A549 (cell line): Measurements from ENCODE around the gene MAD1L1. TPM values are rescaled to one million over a fixed set of nuclear protein-coding genes. Genes with fewer than 3 reads are reported as not detected.

Source experiments
- ATAC-seq, 2 experiments: fragments of 200-7000 bp in 1 of 2; fragments of >200 bp in 1 of 2; cut with Nextera tagmentation in 1 of 2; cut with Tn5 transposase in 1 of 2; 3 replicates each; pipeline versions ENCODE4 v1.8.0 to v1.9.1; 2018 to 2020; ENCODE audit warnings: mild to moderate bottlenecking in 1 of 2, moderate library complexity in 1 of 2
- CTCF ChIA-PET: fragments of 300-600 bp; sonication (Branson Sonifier 250); formaldehyde crosslinking; extraction: SDS; loops from one replicate; lab custom pipeline; 2021; ENCODE audit warnings: antibody characterized with exemption, inconsistent platforms; lab: Yijun Ruan, JAX
- POLR2A ChIA-PET: fragments of 350-600 bp; formaldehyde crosslinking; extraction: SDS; loops from one replicate; lab custom pipeline; 2021; ENCODE audit warnings: antibody characterized with exemption, inconsistent platforms; lab: Yijun Ruan, JAX
- DNase-seq, 2 experiments: peaks; one replicate each; pipeline versions ENCODE4 v3.0.0 to v3.0.0-alpha.2; 2011 to 2016; ENCODE audit warnings: low read depth in 1 of 2, low spot score in 1 of 2
- FAIRE-seq: peaks from 2 replicates; lab custom pipeline; 2011; peaks lifted over from hg19 to GRCh38; lab: Jason Lieb, UNC
- H3K27ac ChIP-seq, 2 experiments: fragments of >200 bp; sonication (Bioruptor Twin); formaldehyde crosslinking; 3 replicates each; pipeline ENCODE4 v1.5.1; 2016 to 2017
- H3K4me1 ChIP-seq: fragments of >200 bp; sonication (Bioruptor Twin); formaldehyde crosslinking; 3 replicates; pipeline ENCODE4 v1.6.1; 2016
- H3K4me2 ChIP-seq: fragments of >200 bp; sonication (Bioruptor Twin); formaldehyde crosslinking; 3 replicates; pipeline ENCODE4 v1.6.1; 2016
- H3K4me3 ChIP-seq: fragments of >200 bp; sonication (Bioruptor Twin); formaldehyde crosslinking; 3 replicates; pipeline ENCODE4 v1.5.1; 2016
- H3K9me3 ChIP-seq: fragments of >200 bp; sonication (Bioruptor Twin); formaldehyde crosslinking; 3 replicates; pipeline ENCODE4 v1.6.1; 2016
- CBX2 ChIP-seq: fragments of 200-600 bp; sonication (generic); IDR thresholded peaks from 2 replicates; pipeline ENCODE4 v1.6.1; 2016; ENCODE audit warnings: low read depth, mild to moderate bottlenecking, borderline replicate concordance
- CTCF ChIP-seq: fragments of >200 bp; sonication (Bioruptor Twin); formaldehyde crosslinking; IDR thresholded peaks from 3 replicates; pipeline ENCODE4 v1.5.1; 2016
- FOSL2 ChIP-seq, 2 experiments: fragments of 450-650 bp in 1 of 2; fragments of >200 bp in 1 of 2; sonication (Bioruptor Twin) in 1 of 2; formaldehyde crosslinking; IDR thresholded peaks; 2 replicates each; pipeline versions ENCODE4 v1.5.0 to v1.6.1; 2016 to 2020; ENCODE audit warnings: mild to moderate bottlenecking in 1 of 2, moderate library complexity in 1 of 2
- HES2 ChIP-seq: fragments of >200 bp; sonication (Bioruptor Twin); formaldehyde crosslinking; IDR thresholded peaks from 2 replicates; pipeline ENCODE4 v1.6.1; 2016
- HMGXB4 ChIP-seq: fragments of 250-450 bp; sonication (Bioruptor Pico); IDR thresholded peaks from 2 replicates; pipeline ENCODE4 v1.5.0; 2021; ENCODE audit warnings: mild to moderate bottlenecking, moderate library complexity, borderline replicate concordance
- HOXB13 ChIP-seq: fragments of 250-450 bp; sonication (Bioruptor Pico); IDR thresholded peaks from 2 replicates; pipeline ENCODE4 v1.5.0; 2020; ENCODE audit warnings: low read depth, mild to moderate bottlenecking, moderate library complexity
- HOXB5 ChIP-seq: fragments of 250-450 bp; sonication (Bioruptor Pico); IDR thresholded peaks from 2 replicates; pipeline ENCODE4 v1.5.0; 2020; ENCODE audit warnings: mild to moderate bottlenecking, moderate library complexity
- JUNB ChIP-seq: fragments of >200 bp; sonication (Bioruptor Twin); formaldehyde crosslinking; IDR thresholded peaks from 2 replicates; pipeline ENCODE4 v1.6.1; 2016
- NPAS2 ChIP-seq: fragments of 250-450 bp; sonication (Bioruptor Pico); IDR thresholded peaks from 2 replicates; pipeline ENCODE4 v1.8.0; 2022; ENCODE audit warnings: mild to moderate bottlenecking, moderate library complexity, borderline replicate concordance
- RAD21 ChIP-seq, 2 experiments: fragments of >200 bp in 1 of 2; sonication (Bioruptor Twin) in 1 of 2; formaldehyde crosslinking in 1 of 2; IDR thresholded peaks in 1 of 2; conservative IDR thresholded peaks in 1 of 2; 2 replicates in 1 of 2; 3 replicates in 1 of 2; pipeline ENCODE4 v1.6.1; 2012 to 2018; ENCODE audit warnings: inconsistent platforms in 1 of 2
- TFCP2L1 ChIP-seq: fragments of 250-450 bp; sonication (Bioruptor Pico); IDR thresholded peaks from 2 replicates; pipeline ENCODE4 v1.5.0; 2021; ENCODE audit warnings: mild to moderate bottlenecking
- USF2 ChIP-seq: fragments of 450-650 bp; IDR thresholded peaks from 2 replicates; pipeline ENCODE4 v1.6.1; 2014; ENCODE audit warnings: antibody characterized with exemption
- WGBS: methylation state at CpG from one replicate; pipeline ENCODE4 v1.1.6; 2017; ENCODE audit errors: missing lambda C conversion rate; 5-methylcytosine and 5-hydroxymethylcytosine counted together
- polyA plus RNA-seq, 4 experiments: library from polyadenylated mRNA; depleted of rRNA in 3 of 4; stranded (reverse); fragments of >200 nt; fragmentation: RNase III in 1 of 4; extraction: RNeasy Plus Mini Kit Qiagen cat#74134 plus additional on column Dnase treatment in 1 of 4; gene quantifications; 2 replicates in 3 of 4; 3 replicates in 1 of 4; pipeline ENCODE4 v1.2.3, GENCODE V29; 2011 to 2017
- TF ChIP-seq, protein P1 (sequence below): fragments of 150-350 bp; IDR thresholded peaks from 2 replicates; pipeline ENCODE4 v1.6.1; 2014; ENCODE audit warnings: low read depth, mild to moderate bottlenecking, low read length
- TF ChIP-seq, protein P2 (sequence below): IDR thresholded peaks from 2 replicates; pipeline ENCODE4 v1.6.1; 2012; ENCODE audit warnings: low read depth, borderline replicate concordance
- TF ChIP-seq, protein P3 (sequence below): IDR thresholded peaks from 2 replicates; pipeline ENCODE4 v1.6.1; 2012

MAD1L1 gene
- polyA plus RNA-seq, 2 of the 4 experiments (the other 2 are of a cell fraction) = 13.6 to 16.6 TPM

- no peak for TF ChIP-seq CTCF
These were observed 18.6 kb upstream of the MAD1L1 start (continued) for GRCh38 chr7:2251381-2251780.

- Histone ChIP-seq H3K4me3 (no peak overlapping the region), H3K4me1 (peaks cover 15% of the 10 kb centered on the region), H3K4me2 (no peak overlapping the region), H3K27ac (peak overlapping the region in 1 of 2 experiments; percentile 82; a peak in 3 of 6 replicates), H3K9me3 (no peaks in the 10 kb centered on the region)
- POLR2A ChIA-PET = interaction anchor here (0.7 kb wide), 1 partner anchor 11 kb away, joined by 3 read pairs; no protein-coding TSS in a partner anchor
- no peak for TF ChIP-seq CBX2
- no peak for TF ChIP-seq TFCP2L1
- TF ChIP-seq RAD21 (conservative IDR thresholded peaks at IDR 0.05 in 1 of 2, IDR thresholded peaks at IDR 0.05 in 1 of 2) = no peak
- TF ChIP-seq HES2 = no peak
- TF ChIP-seq, protein P1, sequence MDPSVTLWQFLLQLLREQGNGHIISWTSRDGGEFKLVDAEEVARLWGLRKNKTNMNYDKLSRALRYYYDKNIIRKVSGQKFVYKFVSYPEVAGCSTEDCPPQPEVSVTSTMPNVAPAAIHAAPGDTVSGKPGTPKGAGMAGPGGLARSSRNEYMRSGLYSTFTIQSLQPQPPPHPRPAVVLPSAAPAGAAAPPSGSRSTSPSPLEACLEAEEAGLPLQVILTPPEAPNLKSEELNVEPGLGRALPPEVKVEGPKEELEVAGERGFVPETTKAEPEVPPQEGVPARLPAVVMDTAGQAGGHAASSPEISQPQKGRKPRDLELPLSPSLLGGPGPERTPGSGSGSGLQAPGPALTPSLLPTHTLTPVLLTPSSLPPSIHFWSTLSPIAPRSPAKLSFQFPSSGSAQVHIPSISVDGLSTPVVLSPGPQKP = no peak
- no peak for TF ChIP-seq HOXB13
- TF ChIP-seq CTCF = no peak
- no peak for TF ChIP-seq FOSL2 (IDR thresholded peaks at IDR 0.05)
- TF ChIP-seq FOSL2 (CRISPR knock-in tag; IDR thresholded peaks at IDR 0.05) = no peak
- TF ChIP-seq JUNB = no peak
- TF ChIP-seq NPAS2 (CRISPR knock-in tag) = no peak
- TF ChIP-seq, protein P2, sequence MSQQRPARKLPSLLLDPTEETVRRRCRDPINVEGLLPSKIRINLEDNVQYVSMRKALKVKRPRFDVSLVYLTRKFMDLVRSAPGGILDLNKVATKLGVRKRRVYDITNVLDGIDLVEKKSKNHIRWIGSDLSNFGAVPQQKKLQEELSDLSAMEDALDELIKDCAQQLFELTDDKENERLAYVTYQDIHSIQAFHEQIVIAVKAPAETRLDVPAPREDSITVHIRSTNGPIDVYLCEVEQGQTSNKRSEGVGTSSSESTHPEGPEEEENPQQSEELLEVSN = no peak
- no peak for TF ChIP-seq HOXB5 (CRISPR knock-in tag)
- CTCF ChIA-PET = interaction anchor here (0.6 to 2.8 kb wide), 8 partner anchors 11 to 116 kb away, joined by 3 to 32 read pairs (median 3); no protein-coding TSS in a partner anchor
- WGBS = 94% methylated on average over 27 of the region's 27 CpGs
- FAIRE-seq = no peak
- no peak for ATAC-seq
- no peak for DNase-seq
These were observed 17.1 kb upstream of the MAD1L1 start for GRCh38 chr7:2249744-2250323.

DNA sequence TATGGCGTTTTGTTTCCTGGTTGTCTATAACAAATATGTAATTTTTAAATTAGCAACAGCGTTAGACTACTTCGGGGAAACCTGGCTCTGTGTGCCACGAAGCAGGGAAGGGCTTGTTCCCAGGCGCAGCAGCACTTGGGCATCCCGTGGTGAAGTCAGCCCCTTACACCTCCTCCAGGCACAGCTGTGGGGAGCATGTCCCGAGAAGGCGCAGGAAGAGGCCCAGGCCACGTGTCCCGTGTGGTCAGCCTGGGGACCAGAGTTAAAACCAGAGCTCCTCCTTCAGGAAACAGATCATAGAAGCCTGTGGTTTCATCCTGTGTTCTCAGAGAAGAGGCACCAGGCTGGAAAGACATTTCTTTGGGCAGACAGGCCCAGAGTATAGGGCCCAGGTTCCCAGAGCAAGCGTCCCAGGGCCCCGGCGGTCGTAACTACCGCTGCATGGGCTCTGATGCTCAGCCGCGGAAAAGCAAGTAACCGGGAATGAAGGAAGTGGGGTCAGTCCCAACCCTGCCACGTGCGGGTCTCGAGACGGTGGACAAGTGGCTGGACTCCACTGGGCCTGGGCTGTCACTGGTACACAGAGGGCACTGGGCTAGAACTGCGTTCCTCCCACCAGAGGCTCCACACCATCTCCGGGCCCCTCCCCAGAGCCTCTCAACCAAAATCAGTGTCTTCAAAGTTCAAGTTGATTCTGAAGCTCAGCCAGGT lies 16.4 kb upstream of the MAD1L1 start:
- H3K9me3 ChIP-seq = no peaks in the 10 kb centered on the region
- ChIA-PET POLR2A (interaction anchor here (0.7 to 1.6 kb wide), 3 partner anchors 12 to 61 kb away, joined by 3 to 7 read pairs (median 3); no protein-coding TSS in a partner anchor), CTCF (interaction anchor here (0.6 to 2.8 kb wide), 15 partner anchors 11 to 1348 kb away, joined by 3 to 32 read pairs (median 3); no protein-coding TSS in a partner anchor)
- ATAC-seq = peak; percentile 62 to 71
- H3K27ac ChIP-seq = peak overlapping the region; percentile 52 to 82
- peaks cover 15% of the 10 kb centered on the region for H3K4me1 ChIP-seq
- peak; percentile 66 to 71 for DNase-seq
- WGBS = 54% methylated on average over 19 of the region's 24 CpGs
- no peak overlapping the region for H3K4me3 ChIP-seq
- TF ChIP-seq FOSL2 (IDR thresholded peaks at IDR 0.05) (no peak), FOSL2 (CRISPR knock-in tag; IDR thresholded peaks at IDR 0.05) (0 out of 2 replicates have a peak, but pooled peaks have one; percentile 8), HMGXB4 (CRISPR knock-in tag) (no peak), RAD21 (conservative IDR thresholded peaks at IDR 0.05 in 1 of 2, IDR thresholded peaks at IDR 0.05 in 1 of 2) (0 out of 5 replicates have a peak, but pooled peaks of 1 of the 2 experiments have one; percentile 13), USF2 (peak; percentile 72)
- TF ChIP-seq, protein P3, sequence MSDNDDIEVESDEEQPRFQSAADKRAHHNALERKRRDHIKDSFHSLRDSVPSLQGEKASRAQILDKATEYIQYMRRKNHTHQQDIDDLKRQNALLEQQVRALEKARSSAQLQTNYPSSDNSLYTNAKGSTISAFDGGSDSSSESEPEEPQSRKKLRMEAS = peak; percentile 85
- FAIRE-seq = no peak
- H3K4me2 ChIP-seq = peak overlapping the region; percentile 45
